Kidney (tissue), 14 donors: ENCODE measurements around the gene EMC9. TPM values are rescaled to one million over a fixed set of nuclear protein-coding genes. Genes with fewer than 3 reads are reported as not detected.

Source experiments
- DNase-seq, 5 donors: peaks; one replicate each; pipeline ENCODE4 v3.0.0-alpha.2; 2013 to 2020
- FAIRE-seq: peaks from 2 replicates; lab custom pipeline; 2012; peaks lifted over from hg19 to GRCh38; lab: Jason Lieb, UNC
- H3K27ac ChIP-seq, 2 donors: one replicate each; pipeline ENCODE4 v1.7.0; 2013; ENCODE audit warnings: low read depth in 2 of 2, low read length in 2 of 2, inconsistent platforms in 1 of 2
- H3K27me3 ChIP-seq: one replicate; pipeline ENCODE4 v1.7.1; 2013; ENCODE audit warnings: low read length, inconsistent platforms; ENCODE audit not compliant: control insufficient read depth, insufficient read depth
- H3K36me3 ChIP-seq, 3 donors: one replicate each; pipeline versions ENCODE4 v1.7.0 to v1.7.1; 2013; ENCODE audit warnings: low read length in 3 of 3, control low read depth in 1 of 3, inconsistent platforms in 1 of 3; ENCODE audit not compliant: insufficient read depth in 3 of 3, control insufficient read depth in 2 of 3
- H3K4me1 ChIP-seq, 3 donors: one replicate each; pipeline versions ENCODE4 v1.7.0 to v1.7.1; 2013; ENCODE audit warnings: low read length in 3 of 3, inconsistent platforms in 1 of 3, low read depth in 1 of 3; ENCODE audit not compliant: control insufficient read depth in 2 of 3, insufficient read depth in 2 of 3
- H3K4me3 ChIP-seq, 3 donors: one replicate each; pipeline versions ENCODE4 v1.7.0 to v1.8.1; 2013; ENCODE audit warnings: low read length in 3 of 3, control low read depth in 1 of 3, inconsistent platforms in 1 of 3
- H3K9ac ChIP-seq, 3 donors: one replicate each; pipeline versions ENCODE4 v1.7.0 to v1.7.1; 2013; ENCODE audit warnings: low read length in 3 of 3, control low read depth in 1 of 3, inconsistent platforms in 1 of 3
- H3K9me3 ChIP-seq, 3 donors: one replicate each; pipeline versions ENCODE4 v1.7.0 to v1.7.1; 2013; ENCODE audit warnings: low read length in 3 of 3, control low read depth in 1 of 3, inconsistent platforms in 1 of 3; ENCODE audit not compliant: control insufficient read depth in 2 of 3, insufficient read depth in 1 of 3
- CTCF ChIP-seq: IDR thresholded peaks from 3 replicates; pipeline ENCODE4 v1.5.1; 2012; ENCODE audit warnings: mild to moderate bottlenecking, moderate library complexity, borderline replicate concordance; ENCODE audit not compliant: insufficient read depth; ENCODE audit errors: extremely low read depth
- intact Hi-C: fragments of 100-400 bp; cut with DNase I; formaldehyde crosslinking; loops from one replicate; pipeline ENCODE4 v1.11.1; 2022
- polyA plus RNA-seq: library from polyadenylated mRNA; stranded (reverse); fragments of 350-450 nt; fragmentation: Illumina TruSeq; extraction: RNeasy Lipid Tissue Mini Kit (QIAGEN cat#74804); gene quantifications from one replicate; pipeline ENCODE4 v1.2.3, GENCODE V29; 2014; ENCODE audit warnings: low read depth, low replicate concordance; ENCODE audit not compliant: insufficient read depth
- total RNA-seq: library from RNA; stranded (reverse); fragmentation: NEBNext Ultra II Directional; extraction: Animal tissue kit (Norgen Biotek cat#: 25700); gene quantifications from one replicate; pipeline ENCODE4 v1.2.1, GENCODE V29; 2021
- donor health status: control.
- donor health status: control.
- donor health status: control.
- donor health status: control.
- donor health status: control.
- donor health status: DM: yes; HTN: yes; CAD: no.
- donor health status: Normal renal cell carcinoma (clear cell type).

Gene EMC9
- total and polyA plus RNA-seq, 2 donors from 2014 or later, result 22.1 to 62.5 TPM

GRCh38 chr14:24176599-24176998 lies 35.2 kb upstream of the EMC9 start:
- peak in 1 of 5 donors; percentile 11 for DNase-seq
- Histone ChIP-seq H3K9me3 (no peaks in the 10 kb centered on the region), H3K9ac (no peak overlapping the region), H3K36me3 (peaks cover 0 to 9% (median 6%) of the 10 kb centered on the region in 3 donors), H3K27ac (no peak overlapping the region), H3K4me3 (no peak overlapping the region), H3K27me3 (no peaks in the 10 kb centered on the region), H3K4me1 (peaks cover 0 to 20% (median 15%) of the 10 kb centered on the region in 3 donors)
- no peak for FAIRE-seq
- no peak for TF ChIP-seq CTCF
- intact Hi-C loops, result no loop called here

- FAIRE-seq (no peak), DNase-seq (peak in 1 of 5 donors; percentile 67)
- no peak for TF ChIP-seq CTCF
- intact Hi-C loops, result no loop called here
- Histone ChIP-seq H3K4me3 (peak overlapping the region in 2 of 3 donors; percentile 44 to 69), H3K36me3 (no peaks in the 10 kb centered on the region), H3K27ac (no peak overlapping the region), H3K9ac (no peak overlapping the region), H3K9me3 (no peaks in the 10 kb centered on the region), H3K27me3 (no peaks in the 10 kb centered on the region), H3K4me1 (peaks cover 0 to 3% (median 0%) of the 10 kb centered on the region in 3 donors)
These were observed 31.5 kb upstream of the EMC9 start for GRCh38 chr14:24172871-24173281.

DNA sequence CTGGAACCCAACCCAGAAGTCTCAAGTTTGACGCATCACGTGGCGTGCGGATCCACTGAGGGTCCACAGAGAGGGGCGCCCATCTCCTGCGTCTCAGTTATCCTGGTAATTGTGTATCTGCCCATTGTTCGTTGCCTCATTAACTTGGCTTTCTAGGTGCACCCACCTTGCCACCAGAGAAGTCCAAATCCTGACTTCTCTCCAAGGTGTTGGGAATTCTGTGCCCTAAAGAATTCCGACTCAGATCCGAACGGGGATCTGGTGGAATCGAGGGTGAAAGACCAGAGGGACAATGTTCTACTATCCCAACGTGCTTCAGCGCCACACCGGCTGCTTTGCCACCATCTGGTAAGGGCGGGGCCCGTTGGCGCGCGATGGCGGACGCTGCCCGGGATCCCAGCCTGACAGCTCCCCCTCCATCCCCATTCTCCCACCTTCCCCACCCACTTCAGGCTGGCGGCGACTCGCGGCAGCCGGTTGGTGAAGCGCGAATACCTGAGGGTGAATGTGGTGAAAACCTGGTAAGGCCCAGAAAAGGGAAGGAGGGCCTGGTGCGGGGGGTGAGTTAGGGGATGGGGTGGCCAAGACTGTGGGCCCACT lies 31.0 kb upstream of the EMC9 start:
- peak overlapping the region in 2 of 3 donors; percentile 15 to 48 for H3K9ac ChIP-seq
- H3K4me3 ChIP-seq, result peak overlapping the region; percentile 44 to 69 (median 48)

More for the DNA sequence above, 31.0 kb upstream of the EMC9 start:
- intact Hi-C loops, result no loop called here
- no peaks in the 10 kb centered on the region for H3K9me3 ChIP-seq
- DNase-seq, result peak in 2 of 5 donors; percentile 52 to 72
- no peaks in the 10 kb centered on the region for H3K27me3 ChIP-seq
- H3K27ac ChIP-seq, result peak overlapping the region in 1 of 2 donors; percentile 28
- FAIRE-seq, result no peak
- H3K4me1 ChIP-seq, result peaks cover 0 to 3% (median 0%) of the 10 kb centered on the region in 3 donors
- no peak for TF ChIP-seq CTCF
- H3K36me3 ChIP-seq, result peaks cover 0 to 4% (median 4%) of the 10 kb centered on the region in 3 donors
